H9 (cell line): Measurements from ENCODE around the gene DUS4L. TPM values are rescaled to one million over a fixed set of nuclear protein-coding genes. Genes with fewer than 3 reads are reported as not detected.

ENCODE experiments used
- DNase-seq: peaks from one replicate; pipeline ENCODE4 v3.0.0-alpha.2; 2017
- H2AFZ ChIP-seq: one replicate; pipeline ENCODE4 v1.6.1; 2013; ENCODE audit warnings: mild to moderate bottlenecking, low read length, control low read depth, moderate library complexity
- H2AK5ac ChIP-seq: 2 replicates; pipeline ENCODE4 v1.6.1; 2013; ENCODE audit warnings: low read length, control low read depth, mixed read lengths; ENCODE audit not compliant: insufficient read length
- H2BK120ac ChIP-seq: one replicate; pipeline ENCODE4 v1.6.1; 2013; ENCODE audit warnings: low read depth, mild to moderate bottlenecking, low read length, control low read depth, inconsistent platforms; ENCODE audit not compliant: poor library complexity, severe bottlenecking
- H2BK12ac ChIP-seq: 2 replicates; pipeline ENCODE4 v1.6.1; 2013; ENCODE audit warnings: low read length, control low read depth, mixed read lengths, low read depth; ENCODE audit not compliant: insufficient read length
- H2BK15ac ChIP-seq: 2 replicates; pipeline ENCODE4 v1.6.1; 2013; ENCODE audit warnings: low read depth, low read length, control low read depth
- H2BK20ac ChIP-seq: one replicate; pipeline ENCODE4 v1.6.1; 2013; ENCODE audit warnings: low read depth, mild to moderate bottlenecking, low read length, control low read depth, inconsistent platforms; ENCODE audit not compliant: poor library complexity, severe bottlenecking
- H2BK5ac ChIP-seq: 2 replicates; pipeline ENCODE4 v1.6.1; 2013; ENCODE audit warnings: low read length, control low read depth, mixed read lengths; ENCODE audit not compliant: insufficient read length
- H3K14ac ChIP-seq: 2 replicates; pipeline ENCODE4 v1.6.1; 2013; ENCODE audit warnings: low read length, control low read depth; ENCODE audit not compliant: insufficient read depth
- H3K18ac ChIP-seq: 2 replicates; pipeline ENCODE4 v1.6.1; 2013; ENCODE audit warnings: low read depth, mild to moderate bottlenecking, mixed read lengths, low read length, control low read depth; ENCODE audit not compliant: insufficient read length
- H3K23ac ChIP-seq: 2 replicates; pipeline ENCODE4 v1.6.1; 2013; ENCODE audit warnings: low read length, control low read depth, mixed read lengths, low read depth; ENCODE audit not compliant: insufficient read length
- H3K23me2 ChIP-seq: 2 replicates; pipeline ENCODE4 v1.6.1; 2013; ENCODE audit warnings: low read depth, mild to moderate bottlenecking, mixed read lengths, low read length, control low read depth; ENCODE audit not compliant: insufficient read length, poor library complexity, severe bottlenecking
- H3K27ac ChIP-seq: 2 replicates; pipeline ENCODE4 v1.5.1; 2013; ENCODE audit warnings: low read length, control low read depth, mixed read lengths, low read depth; ENCODE audit not compliant: insufficient read length
- H3K27me3 ChIP-seq: 2 replicates; pipeline ENCODE4 v1.6.1; 2013; ENCODE audit warnings: low read length, control low read depth, inconsistent platforms; ENCODE audit not compliant: insufficient read depth
- H3K4ac ChIP-seq: 2 replicates; pipeline ENCODE4 v1.6.1; 2013; ENCODE audit warnings: low read depth, mild to moderate bottlenecking, control low read depth, inconsistent platforms, low read length, moderate library complexity
- H3K4me1 ChIP-seq: 2 replicates; pipeline ENCODE4 v1.6.1; 2013; ENCODE audit warnings: low read length, control low read depth, inconsistent platforms; ENCODE audit not compliant: insufficient read depth
- H3K4me2 ChIP-seq: 2 replicates; pipeline ENCODE4 v1.6.1; 2013; ENCODE audit warnings: low read length, control low read depth, mixed read lengths; ENCODE audit not compliant: insufficient read length, insufficient read depth
- H3K56ac ChIP-seq: 2 replicates; pipeline ENCODE4 v1.6.1; 2013; ENCODE audit warnings: low read depth, mild to moderate bottlenecking, mixed read lengths, low read length, control low read depth; ENCODE audit not compliant: insufficient read length
- H3K79me1 ChIP-seq: 2 replicates; pipeline ENCODE4 v1.6.1; 2013; ENCODE audit warnings: low read depth, mild to moderate bottlenecking, moderate library complexity, low read length, control low read depth, inconsistent platforms; ENCODE audit not compliant: insufficient read depth, poor library complexity, severe bottlenecking
- H3K79me2 ChIP-seq: 2 replicates; pipeline ENCODE4 v1.6.1; 2013; ENCODE audit warnings: low read length, control low read depth, inconsistent platforms; ENCODE audit not compliant: insufficient read depth
- H3K9ac ChIP-seq: 2 replicates; pipeline ENCODE4 v1.6.1; 2013; ENCODE audit warnings: low read length, control low read depth, mixed read lengths; ENCODE audit not compliant: insufficient read length; ENCODE audit errors: extremely low read depth
- H3K9me3 ChIP-seq: one replicate; pipeline ENCODE4 v1.6.1; 2013; ENCODE audit warnings: low read depth, low read length, inconsistent platforms; ENCODE audit not compliant: control insufficient read depth
- H3T11ph ChIP-seq: one replicate; pipeline ENCODE4 v1.6.1; 2013; ENCODE audit warnings: mild to moderate bottlenecking, low read length, control low read depth, inconsistent platforms
- H4K20me1 ChIP-seq: one replicate; pipeline ENCODE4 v1.6.1; 2013; ENCODE audit not compliant: control insufficient read depth, insufficient read length, insufficient read depth
- H4K5ac ChIP-seq: 2 replicates; pipeline ENCODE4 v1.6.1; 2013; ENCODE audit warnings: low read depth, mild to moderate bottlenecking, mixed read lengths, low read length, control low read depth; ENCODE audit not compliant: insufficient read length
- H4K8ac ChIP-seq: replicated peaks from 2 replicates; pipeline ENCODE4 v1.6.1; 2013; ENCODE audit warnings: low read length, control low read depth, mixed read lengths, low read depth; ENCODE audit not compliant: insufficient read length
- H4K91ac ChIP-seq: 2 replicates; pipeline ENCODE4 v1.6.1; 2013; ENCODE audit warnings: low read depth, mild to moderate bottlenecking, moderate library complexity, mixed read lengths, low read length, control low read depth; ENCODE audit not compliant: insufficient read length
- H3K27ac Mint-ChIP-seq, 3 experiments: 2 replicates in 2 of 3; 3 replicates in 1 of 3; pipeline ENCODE4 v1.8.0; 2020 to 2021; ENCODE audit warnings: mixed read lengths in 3 of 3, mild to moderate bottlenecking in 1 of 3, moderate library complexity in 1 of 3
- H3K27me3 Mint-ChIP-seq: 2 replicates; pipeline ENCODE4 v1.8.0; 2021; ENCODE audit warnings: low read depth, mild to moderate bottlenecking, moderate library complexity, mixed read lengths
- H3K36me3 Mint-ChIP-seq, 3 experiments: 2 replicates in 2 of 3; 3 replicates in 1 of 3; pipeline ENCODE4 v1.8.0; 2020 to 2021; ENCODE audit warnings: low read depth in 3 of 3, mixed read lengths in 3 of 3; ENCODE audit not compliant: insufficient read depth in 1 of 3
- H3K4me1 Mint-ChIP-seq, 2 experiments: 2 replicates each; pipeline ENCODE4 v1.8.0; 2020; ENCODE audit warnings: mixed read lengths in 2 of 2
- H3K4me3 Mint-ChIP-seq, 2 experiments: 2 replicates in 1 of 2; 3 replicates in 1 of 2; pipeline ENCODE4 v1.8.0; 2020 to 2021; ENCODE audit warnings: mild to moderate bottlenecking in 2 of 2, mixed read lengths in 2 of 2, moderate library complexity in 1 of 2
- H3K9me3 Mint-ChIP-seq, 2 experiments: 2 replicates in 1 of 2; 3 replicates in 1 of 2; pipeline ENCODE4 v1.8.0; 2020; ENCODE audit warnings: mild to moderate bottlenecking in 2 of 2, mixed read lengths in 2 of 2, moderate library complexity in 1 of 2
- CTCF ChIP-seq: fragments of 200-600 bp; sonication (generic); conservative IDR thresholded peaks from 3 replicates; pipeline ENCODE4 v1.8.0; 2021; ENCODE audit warnings: antibody characterized with exemption, mild to moderate bottlenecking
- WGBS: extraction: QIAGEN DNeasy Blood & Tissue Kit; methylation state at CpG from one replicate; pipeline ENCODE4 v1.1.7; 2013; ENCODE audit warnings: missing lambda C conversion rate, low lambda C conversion rate, mixed read lengths; ENCODE audit not compliant: insufficient read length; ENCODE audit errors: extremely low coverage; 5-methylcytosine and 5-hydroxymethylcytosine counted together
- total RNA-seq: library from RNA; stranded (reverse); gene quantifications from 2 replicates; pipeline ENCODE4 v1.2.1, GENCODE V29; 2021

Gene DUS4L
- total RNA-seq, 1 experiment from 2014 or later: 10.8 TPM

- Histone ChIP-seq H2BK12ac (no peak overlapping the region), H4K5ac (no peak overlapping the region), H2BK15ac (no peak overlapping the region), H3K4me1 (no peaks in the 10 kb centered on the region), H2BK120ac (no peak overlapping the region), H3K56ac (no peak overlapping the region), H4K91ac (no peak overlapping the region), H3K23me2 (no peaks in the 10 kb centered on the region), H2AFZ (no peak overlapping the region), H3K4ac (no peak overlapping the region), H3K14ac (no peak overlapping the region), H3K4me2 (no peak overlapping the region), H4K8ac (no peak overlapping the region), H4K20me1 (no peaks in the 10 kb centered on the region), H2BK5ac (no peak overlapping the region), H3K9me3 (no peaks in the 10 kb centered on the region), H3K79me2 (no peaks in the 10 kb centered on the region), H3K18ac (no peak overlapping the region), H3K79me1 (no peaks in the 10 kb centered on the region), H3K27ac (no peak overlapping the region), H3K9ac (no peak overlapping the region), H3K27me3 (no peaks in the 10 kb centered on the region), H3T11ph (no peak overlapping the region), H3K23ac (no peak overlapping the region), H2AK5ac (no peak overlapping the region), H2BK20ac (no peak overlapping the region)
- no peak overlapping the region for H3K27ac Mint-ChIP-seq
- TF ChIP-seq CTCF: no peak
- H3K4me3 Mint-ChIP-seq: no peak overlapping the region
- H3K4me1 Mint-ChIP-seq: no peaks in the 10 kb centered on the region
- no peak for DNase-seq
- WGBS: no CpG with 5 or more reads among the region's 4 CpGs
- H3K36me3 Mint-ChIP-seq: peaks cover 0 to 5% (median 4%) of the 10 kb centered on the region in 3 experiments; a peak in 2 of 7 replicates
- no peaks in the 10 kb centered on the region for H3K9me3 Mint-ChIP-seq
- no peaks in the 10 kb centered on the region for H3K27me3 Mint-ChIP-seq
Observed at GRCh38 chr7:107609811-107610261, 46.1 kb downstream of the DUS4L start.
